Left ventricle myocardium inferior (tissue), 1 donor: ENCODE results near the gene UQCRC1. TPM values are rescaled to one million over a fixed set of nuclear protein-coding genes. Genes with fewer than 3 reads are reported as not detected.

Experiments
- DNase-seq: peaks from one replicate; pipeline ENCODE4 v3.0.0-alpha.2; 2020
- H3K27ac ChIP-seq: fragments of 200-600 bp; replicated peaks from 2 replicates; pipeline ENCODE4 v1.8.0; 2021
- H3K27me3 ChIP-seq: fragments of 200-600 bp; 2 replicates; pipeline ENCODE4 v1.8.0; 2021; ENCODE audit warnings: low read depth
- H3K36me3 ChIP-seq: fragments of 200-600 bp; 2 replicates; pipeline ENCODE4 v1.8.0; 2021
- H3K4me1 ChIP-seq: fragments of 200-600 bp; 2 replicates; pipeline ENCODE4 v1.8.0; 2021
- H3K4me3 ChIP-seq: fragments of 200-600 bp; 2 replicates; pipeline ENCODE4 v1.8.0; 2021; ENCODE audit warnings: mild to moderate bottlenecking, moderate library complexity
- H3K9me3 ChIP-seq: fragments of 200-600 bp; replicated peaks from 2 replicates; pipeline ENCODE4 v1.8.0; 2021
- CTCF ChIP-seq: fragments of 200-600 bp; IDR thresholded peaks from 2 replicates; pipeline ENCODE4 v1.8.0; 2021; ENCODE audit warnings: antibody characterized with exemption, mild to moderate bottlenecking, borderline replicate concordance
- intact Hi-C: fragments of 100-400 bp; cut with micrococcal nuclease; formaldehyde crosslinking; loops from one replicate; pipeline ENCODE4 v1.11.0; 2022
- total RNA-seq: library from RNA; stranded (reverse); fragmentation: NEBNext Ultra II Directional; extraction: Animal tissue kit (Norgen Biotek cat#: 25700); gene quantifications from one replicate; pipeline ENCODE4 v1.2.1, GENCODE V29; 2021
- donor health status: DM: no; HTN: yes; CAD: no; lungs with severe emphysema.

The UQCRC1 gene
- total RNA-seq, 1 donor from 2014 or later = 1,000 TPM

DNA sequence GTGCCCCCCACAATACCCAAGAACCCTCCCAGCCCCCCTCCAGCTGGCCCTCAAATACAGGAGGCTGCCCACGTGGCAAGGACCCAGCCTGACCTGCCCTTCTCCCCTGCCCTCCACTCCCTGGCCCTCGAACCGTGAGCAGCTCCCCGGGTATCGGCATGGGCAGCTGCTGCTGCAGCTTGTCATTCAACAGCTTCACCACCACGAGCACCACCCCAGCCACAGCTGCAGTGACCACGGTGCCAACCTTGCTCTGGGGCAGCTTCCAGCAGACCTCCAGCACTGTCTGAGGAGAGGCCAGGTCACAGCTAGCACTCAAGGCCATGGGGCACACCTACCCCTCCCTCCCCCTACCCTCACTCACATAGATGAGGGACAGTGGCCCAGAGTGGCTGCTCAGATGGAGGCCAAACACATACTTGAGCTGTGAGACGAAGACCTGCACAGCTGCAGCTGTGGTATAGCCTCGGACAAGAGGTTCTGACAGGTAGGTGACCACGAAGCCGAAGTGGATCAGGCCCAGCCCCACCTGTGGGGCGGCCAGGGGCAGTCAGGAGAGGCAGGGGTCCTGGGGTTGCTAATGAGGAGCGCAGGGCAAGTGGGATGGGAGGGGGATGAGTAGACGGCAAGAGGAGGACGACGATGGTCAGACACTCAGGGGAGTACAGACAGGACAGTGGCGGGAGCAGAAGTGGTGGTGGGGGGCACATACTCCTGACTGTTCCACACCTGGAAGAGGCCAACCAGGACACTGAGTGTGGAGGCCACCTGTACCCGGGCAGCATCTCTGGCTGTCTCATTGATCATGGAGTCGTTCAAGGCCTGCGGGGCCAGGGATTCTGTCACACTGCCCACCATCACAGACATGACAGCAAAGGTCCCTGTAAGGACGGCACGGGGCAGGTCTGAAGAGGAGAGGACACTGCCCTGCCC is 22.3 kb upstream of the UQCRC1 start:
- H3K27ac ChIP-seq = no peak overlapping the region
- no peak for TF ChIP-seq CTCF
- H3K36me3 ChIP-seq = peaks cover 61% of the 10 kb centered on the region
- H3K4me3 ChIP-seq = no peak overlapping the region
- intact Hi-C loops = no loop called here
- no peak for DNase-seq
- H3K27me3 ChIP-seq = no peaks in the 10 kb centered on the region
- no peaks in the 10 kb centered on the region for H3K9me3 ChIP-seq
- peaks cover 30% of the 10 kb centered on the region for H3K4me1 ChIP-seq

GRCh38 chr3:48630833-48631232 is 21.4 kb upstream of the UQCRC1 start:
- no peak for TF ChIP-seq CTCF
- Histone ChIP-seq H3K9me3 (no peaks in the 10 kb centered on the region), H3K27me3 (no peaks in the 10 kb centered on the region), H3K4me1 (peaks cover 20% of the 10 kb centered on the region), H3K36me3 (peaks cover 71% of the 10 kb centered on the region), H3K27ac (no peak overlapping the region), H3K4me3 (no peak overlapping the region)
- no peak for DNase-seq
- intact Hi-C loops = no loop called here

- intact Hi-C loops = no loop called here
- Histone ChIP-seq H3K4me1 (peaks cover 17% of the 10 kb centered on the region), H3K27me3 (no peaks in the 10 kb centered on the region), H3K4me3 (no peak overlapping the region), H3K36me3 (peaks cover 75% of the 10 kb centered on the region), H3K9me3 (no peaks in the 10 kb centered on the region), H3K27ac (no peak overlapping the region)
- no peak for DNase-seq
- TF ChIP-seq CTCF = no peak
Measured at GRCh38 chr3:48630407-48630806, 21.0 kb upstream of the UQCRC1 start.

GRCh38 chr3:48629894-48630293 is 20.4 kb upstream of the UQCRC1 start:
- intact Hi-C loops = no loop called here
- no peak for TF ChIP-seq CTCF
- no peaks in the 10 kb centered on the region for H3K9me3 ChIP-seq
- no peak overlapping the region for H3K27ac ChIP-seq
- peaks cover 80% of the 10 kb centered on the region for H3K36me3 ChIP-seq
- no peaks in the 10 kb centered on the region for H3K27me3 ChIP-seq
- H3K4me3 ChIP-seq = no peak overlapping the region
- no peak for DNase-seq
- peaks cover 13% of the 10 kb centered on the region for H3K4me1 ChIP-seq

- Histone ChIP-seq H3K9me3 (no peaks in the 10 kb centered on the region), H3K36me3 (peaks cover 81% of the 10 kb centered on the region), H3K27ac (no peak overlapping the region), H3K27me3 (no peaks in the 10 kb centered on the region), H3K4me1 (no peaks in the 10 kb centered on the region), H3K4me3 (no peak overlapping the region)
- intact Hi-C loops = no loop called here
- no peak for TF ChIP-seq CTCF
- DNase-seq = no peak
Measured at GRCh38 chr3:48628277-48629017, 19.0 kb upstream of the UQCRC1 start.
